SK-N-SH (cell line): ENCODE measurements around the gene TMEM51. TPM values are rescaled to one million over a fixed set of nuclear protein-coding genes. Genes with fewer than 3 reads are reported as not detected.

ENCODE experiments used
- CTCF ChIA-PET: fragments of 300-600, 350-600 bp; formaldehyde crosslinking; extraction: SDS; loops from one replicate; lab custom pipeline; 2021; lab: Yijun Ruan, JAX
- POLR2A ChIA-PET: fragments of 350-600 bp; sonication (Branson Sonifier 250); formaldehyde crosslinking; extraction: SDS; loops from one replicate; lab custom pipeline; 2020; ENCODE audit warnings: antibody characterized with exemption, inconsistent platforms; lab: Yijun Ruan, JAX
- DNase-seq: peaks from one replicate; pipeline ENCODE4 v3.0.0; 2012
- H2AFZ ChIP-seq: fragments of 200-600 bp; sonication (generic); 2 replicates; pipeline ENCODE4 v1.8.1; 2016; ENCODE audit warnings: antibody characterized with exemption, mild to moderate bottlenecking, low read depth
- H3F3A ChIP-seq: fragments of 200-600 bp; sonication (generic); replicated peaks from 2 replicates; pipeline ENCODE3; 2016; ENCODE audit warnings: antibody characterized with exemption, mild to moderate bottlenecking; ENCODE audit not compliant: insufficient read depth
- H3K27ac ChIP-seq, 2 experiments: fragments of 200-500 bp in 1 of 2; fragments of 200-600 bp in 1 of 2; sonication (Bioruptor generic) in 1 of 2; sonication (generic), shearing (Covaris generic) in 1 of 2; 2 replicates each; pipeline versions ENCODE4 v1.5.1 to v1.6.1; 2014 to 2016; ENCODE audit warnings: low read depth in 2 of 2, inconsistent platforms in 1 of 2, low read length in 1 of 2, mild to moderate bottlenecking in 1 of 2, mixed read lengths in 1 of 2
- H3K27me3 ChIP-seq: fragments of 200-600 bp; sonication (generic), shearing (Covaris generic); 2 replicates; pipeline ENCODE4 v1.6.1; 2016; ENCODE audit warnings: mixed run types; ENCODE audit not compliant: insufficient read depth
- H3K36me3 ChIP-seq, 2 experiments: fragments of 200-500 bp in 1 of 2; fragments of 200-600 bp in 1 of 2; sonication (Bioruptor generic) in 1 of 2; sonication (generic) in 1 of 2; replicated peaks in 1 of 2; 2 replicates each; pipeline versions ENCODE3 to v1.5.1; 2014 to 2016; ENCODE audit warnings: low read length in 1 of 2, mild to moderate bottlenecking in 1 of 2; ENCODE audit not compliant: insufficient read depth in 2 of 2, control insufficient read depth in 1 of 2
- H3K4me1 ChIP-seq, 2 experiments: fragments of 200-500 bp in 1 of 2; fragments of 200-600 bp in 1 of 2; sonication (Bioruptor generic) in 1 of 2; sonication (generic), shearing (Covaris generic) in 1 of 2; 2 replicates each; pipeline versions ENCODE4 v1.5.1 to v1.6.1; 2014 to 2016; ENCODE audit warnings: low read depth in 1 of 2, low read length in 1 of 2, mixed run types in 1 of 2; ENCODE audit not compliant: insufficient read depth in 2 of 2, control insufficient read depth in 1 of 2
- H3K4me2 ChIP-seq: fragments of 200-600 bp; sonication (generic), shearing (Covaris generic); 2 replicates; pipeline ENCODE4 v1.6.1; 2017; ENCODE audit warnings: mixed run types
- H3K4me3 ChIP-seq, 2 experiments: fragments of 200-500 bp in 1 of 2; fragments of 200-600 bp in 1 of 2; sonication (Bioruptor generic) in 1 of 2; sonication (generic), shearing (Covaris generic) in 1 of 2; 2 replicates each; pipeline versions ENCODE4 v1.5.1 to v1.8.1; 2014 to 2016; ENCODE audit warnings: low read depth in 2 of 2, inconsistent platforms in 1 of 2, low read length in 1 of 2, mild to moderate bottlenecking in 1 of 2, mixed read lengths in 1 of 2, moderate library complexity in 1 of 2
- H3K79me2 ChIP-seq: fragments of 200-600 bp; sonication (generic); 2 replicates; pipeline ENCODE4 v1.8.1; 2017; ENCODE audit warnings: mild to moderate bottlenecking; ENCODE audit not compliant: insufficient read depth
- H3K9ac ChIP-seq: fragments of 200-600 bp; sonication (generic); 2 replicates; pipeline ENCODE4 v1.6.1; 2017; ENCODE audit warnings: mixed run types
- H3K9me2 ChIP-seq: fragments of 200-600 bp; sonication (generic); 2 replicates; pipeline ENCODE4 v1.6.1; 2017; ENCODE audit warnings: mixed run types
- H3K9me3 ChIP-seq: fragments of 200-600 bp; sonication (generic); 2 replicates; pipeline ENCODE4 v1.6.1; 2017; ENCODE audit warnings: mixed run types, mild to moderate bottlenecking, moderate library complexity
- H4K20me1 ChIP-seq: fragments of 200-600 bp; sonication (generic); 2 replicates; pipeline ENCODE4 v1.6.1; 2017; ENCODE audit warnings: mild to moderate bottlenecking, mixed run types; ENCODE audit not compliant: insufficient read depth
- ELF1 ChIP-seq: IDR thresholded peaks from 2 replicates; pipeline ENCODE4 v1.4.0; 2012
- IRF3 ChIP-seq: fragments of 150-350 bp; IDR thresholded peaks from 2 replicates; pipeline ENCODE4 v1.6.1; 2016; ENCODE audit warnings: mild to moderate bottlenecking, low read depth, low read length
- RCOR1 ChIP-seq: fragments of 150-350 bp; IDR thresholded peaks from 2 replicates; pipeline ENCODE4 v1.6.1; 2017; ENCODE audit warnings: antibody characterized with exemption, low read length
- RFX5 ChIP-seq: IDR thresholded peaks from 2 replicates; pipeline ENCODE4 v1.6.1; 2012; ENCODE audit warnings: mild to moderate bottlenecking, improper control_type of control experiment, low read length
- TAF1 ChIP-seq: IDR thresholded peaks from 2 replicates; pipeline ENCODE4 v1.6.1; 2012; ENCODE audit warnings: low read depth, mild to moderate bottlenecking, low read length, moderate library complexity, borderline replicate concordance
- WGBS: methylation state at CpG from one replicate; pipeline ENCODE4 v1.1.6; 2017; ENCODE audit warnings: low lambda C conversion rate; 5-methylcytosine and 5-hydroxymethylcytosine counted together
- polyA plus RNA-seq, 3 experiments: library from polyadenylated mRNA; depleted of rRNA; stranded (reverse); fragments of >200 nt; gene quantifications; 2 replicates each; pipeline ENCODE4 v1.2.3, GENCODE V29; 2012
- TF ChIP-seq, protein P1 (sequence below): IDR thresholded peaks from 2 replicates; pipeline ENCODE4; 2012
- TF ChIP-seq, protein P2 (sequence below): IDR thresholded peaks from 2 replicates; pipeline ENCODE4 v1.6.1; 2012; ENCODE audit warnings: mild to moderate bottlenecking, low read depth, low read length, moderate library complexity

TMEM51 gene
- polyA plus RNA-seq, 1 of the 3 experiments (the other 2 are of a cell fraction) = 25.6 TPM

DNA sequence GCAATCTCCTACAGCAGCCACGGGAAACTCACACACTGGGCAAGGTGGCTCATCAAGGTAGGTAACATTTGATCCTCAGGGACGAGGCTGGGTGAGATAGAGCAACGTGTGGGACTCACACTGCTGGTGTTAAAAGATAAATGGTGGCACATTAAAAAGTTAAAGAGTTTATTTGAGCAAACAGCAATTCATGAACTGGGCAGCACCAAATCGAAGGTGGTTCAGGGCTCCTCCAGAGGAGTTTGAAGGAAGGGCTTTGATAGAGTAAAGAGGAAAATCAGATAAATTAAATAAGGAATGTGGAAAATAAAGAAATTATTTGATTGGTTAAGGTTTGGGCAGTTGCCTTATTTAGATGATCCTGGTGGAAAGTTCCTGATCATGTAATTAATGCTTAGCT is 23.6 kb upstream of the TMEM51 start (continued):
- TF ChIP-seq, protein P1, sequence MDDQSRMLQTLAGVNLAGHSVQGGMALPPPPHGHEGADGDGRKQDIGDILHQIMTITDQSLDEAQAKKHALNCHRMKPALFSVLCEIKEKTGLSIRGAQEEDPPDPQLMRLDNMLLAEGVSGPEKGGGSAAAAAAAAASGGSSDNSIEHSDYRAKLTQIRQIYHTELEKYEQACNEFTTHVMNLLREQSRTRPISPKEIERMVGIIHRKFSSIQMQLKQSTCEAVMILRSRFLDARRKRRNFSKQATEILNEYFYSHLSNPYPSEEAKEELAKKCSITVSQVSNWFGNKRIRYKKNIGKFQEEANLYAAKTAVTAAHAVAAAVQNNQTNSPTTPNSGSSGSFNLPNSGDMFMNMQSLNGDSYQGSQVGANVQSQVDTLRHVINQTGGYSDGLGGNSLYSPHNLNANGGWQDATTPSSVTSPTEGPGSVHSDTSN = no peak
- TF ChIP-seq RFX5 (no peak), TAF1 (no peak), RCOR1 (no peak)

GRCh38 chr1:15130607-15131006 is 22.9 kb upstream of the TMEM51 start:
- H3K9me2 ChIP-seq = no peaks in the 10 kb centered on the region
- H3K4me1 ChIP-seq = peaks cover 0 to 7% of the 10 kb centered on the region in 2 experiments; a peak in 1 of 4 replicates
- TF ChIP-seq, protein P1 = no peak
- TF ChIP-seq, protein P2, sequence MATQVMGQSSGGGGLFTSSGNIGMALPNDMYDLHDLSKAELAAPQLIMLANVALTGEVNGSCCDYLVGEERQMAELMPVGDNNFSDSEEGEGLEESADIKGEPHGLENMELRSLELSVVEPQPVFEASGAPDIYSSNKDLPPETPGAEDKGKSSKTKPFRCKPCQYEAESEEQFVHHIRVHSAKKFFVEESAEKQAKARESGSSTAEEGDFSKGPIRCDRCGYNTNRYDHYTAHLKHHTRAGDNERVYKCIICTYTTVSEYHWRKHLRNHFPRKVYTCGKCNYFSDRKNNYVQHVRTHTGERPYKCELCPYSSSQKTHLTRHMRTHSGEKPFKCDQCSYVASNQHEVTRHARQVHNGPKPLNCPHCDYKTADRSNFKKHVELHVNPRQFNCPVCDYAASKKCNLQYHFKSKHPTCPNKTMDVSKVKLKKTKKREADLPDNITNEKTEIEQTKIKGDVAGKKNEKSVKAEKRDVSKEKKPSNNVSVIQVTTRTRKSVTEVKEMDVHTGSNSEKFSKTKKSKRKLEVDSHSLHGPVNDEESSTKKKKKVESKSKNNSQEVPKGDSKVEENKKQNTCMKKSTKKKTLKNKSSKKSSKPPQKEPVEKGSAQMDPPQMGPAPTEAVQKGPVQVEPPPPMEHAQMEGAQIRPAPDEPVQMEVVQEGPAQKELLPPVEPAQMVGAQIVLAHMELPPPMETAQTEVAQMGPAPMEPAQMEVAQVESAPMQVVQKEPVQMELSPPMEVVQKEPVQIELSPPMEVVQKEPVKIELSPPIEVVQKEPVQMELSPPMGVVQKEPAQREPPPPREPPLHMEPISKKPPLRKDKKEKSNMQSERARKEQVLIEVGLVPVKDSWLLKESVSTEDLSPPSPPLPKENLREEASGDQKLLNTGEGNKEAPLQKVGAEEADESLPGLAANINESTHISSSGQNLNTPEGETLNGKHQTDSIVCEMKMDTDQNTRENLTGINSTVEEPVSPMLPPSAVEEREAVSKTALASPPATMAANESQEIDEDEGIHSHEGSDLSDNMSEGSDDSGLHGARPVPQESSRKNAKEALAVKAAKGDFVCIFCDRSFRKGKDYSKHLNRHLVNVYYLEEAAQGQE = no peak
- TF ChIP-seq ELF1 = no peak
- no peak for TF ChIP-seq IRF3
- no peak overlapping the region for H3K27ac ChIP-seq
- H3K27me3 ChIP-seq = no peaks in the 10 kb centered on the region
- no peaks in the 10 kb centered on the region for H3K9me3 ChIP-seq
- H3F3A ChIP-seq = no peaks in the 10 kb centered on the region
- WGBS = 76% methylated on average over 3 of the region's 3 CpGs
- no peaks in the 10 kb centered on the region for H3K36me3 ChIP-seq
- H4K20me1 ChIP-seq = no peaks in the 10 kb centered on the region
- no peak overlapping the region for H3K9ac ChIP-seq
- H2AFZ ChIP-seq = no peak overlapping the region
- ChIA-PET CTCF (interaction anchor here (1.4 to 11.1 kb wide), 4 partner anchors 9 to 175 kb away, joined by 3 to 119 read pairs (median 64); partner anchors contain the start of gene TMEM51), POLR2A (interaction anchor here (1.1 kb wide), 1 partner anchor 21 kb away, joined by 3 read pairs; no protein-coding TSS in a partner anchor)
- H3K4me3 ChIP-seq = no peak overlapping the region
- H3K4me2 ChIP-seq = no peak overlapping the region
- no peak for DNase-seq
- no peaks in the 10 kb centered on the region for H3K79me2 ChIP-seq
